ENCODE data around the gene RAP1GAP. TPM values are rescaled to one million over a fixed set of nuclear protein-coding genes. Genes with fewer than 3 reads are reported as not detected.
"Not testable (repeated sequence)": the region's sequence is repeated elsewhere in the genome, so short reads cannot be mapped to it uniquely, and the experiment has no call there.

Gene RAP1GAP
- total RNA-seq, 4 donors from 2014 or later = 14.1 to 37.4 (median 28.8) TPM

DNA sequence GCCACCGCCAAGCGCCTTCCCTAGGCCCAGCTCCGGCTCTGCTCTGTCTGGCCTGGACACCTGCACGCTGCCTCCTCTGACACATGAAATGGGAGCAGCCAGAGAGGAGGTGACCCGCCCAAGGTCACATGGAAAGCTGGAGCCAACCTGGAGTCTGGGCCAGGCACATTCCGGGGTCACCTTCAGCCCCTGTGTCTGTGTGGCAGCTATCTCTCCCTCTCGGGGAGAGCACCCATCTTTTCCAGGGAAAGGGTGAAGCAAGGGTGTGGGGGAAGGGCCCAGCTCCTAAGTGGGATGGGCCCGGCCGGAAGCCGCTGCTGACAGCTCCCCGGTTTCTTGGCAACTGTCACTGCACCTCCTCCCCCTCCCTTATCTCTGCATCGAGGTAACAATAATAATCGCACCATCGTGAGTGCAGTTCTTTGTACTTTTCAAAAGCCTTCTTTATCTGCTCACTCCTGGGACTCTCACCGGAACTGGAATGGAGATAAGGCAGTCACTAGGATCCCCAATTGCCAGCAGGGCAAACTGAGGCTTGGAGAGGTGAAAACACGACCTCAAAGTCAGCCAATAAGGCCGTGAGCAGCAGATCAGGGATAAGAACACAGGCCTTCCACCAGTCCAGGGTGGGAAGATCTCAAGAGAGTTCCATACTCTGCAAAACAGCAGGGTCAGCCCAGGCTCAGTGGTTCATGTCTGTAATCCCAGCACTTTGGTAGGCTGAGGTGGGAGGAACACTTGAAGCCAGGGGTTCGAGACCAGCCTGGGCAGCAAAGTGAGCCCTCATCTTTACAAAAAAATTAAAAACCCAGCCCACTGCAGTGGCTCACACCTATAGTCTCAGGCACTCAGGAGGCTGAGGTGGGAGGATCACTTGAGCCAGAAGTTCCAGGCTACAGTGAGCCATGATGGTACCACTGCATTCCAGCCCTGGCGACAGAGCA, 36.9 kb downstream of the RAP1GAP start:
- in situ Hi-C loops (cut with MboI; ENCODE audit: low pct_ligation_motif_present in 1 of 4, low pct_unique_long_range_greater_than_20kb in 1 of 4, low sequenced_read_pairs in 3 of 4) = no loop called here
- TF ChIP-seq EP300 (IDR thresholded peaks at IDR 0.05; ENCODE audit: low read depth) (no peak), POLR2A (IDR thresholded peaks at IDR 0.05) (no peak), POLR2AphosphoS5 (IDR thresholded peaks at IDR 0.05) (no peak)
- TF ChIP-seq, protein P1, sequence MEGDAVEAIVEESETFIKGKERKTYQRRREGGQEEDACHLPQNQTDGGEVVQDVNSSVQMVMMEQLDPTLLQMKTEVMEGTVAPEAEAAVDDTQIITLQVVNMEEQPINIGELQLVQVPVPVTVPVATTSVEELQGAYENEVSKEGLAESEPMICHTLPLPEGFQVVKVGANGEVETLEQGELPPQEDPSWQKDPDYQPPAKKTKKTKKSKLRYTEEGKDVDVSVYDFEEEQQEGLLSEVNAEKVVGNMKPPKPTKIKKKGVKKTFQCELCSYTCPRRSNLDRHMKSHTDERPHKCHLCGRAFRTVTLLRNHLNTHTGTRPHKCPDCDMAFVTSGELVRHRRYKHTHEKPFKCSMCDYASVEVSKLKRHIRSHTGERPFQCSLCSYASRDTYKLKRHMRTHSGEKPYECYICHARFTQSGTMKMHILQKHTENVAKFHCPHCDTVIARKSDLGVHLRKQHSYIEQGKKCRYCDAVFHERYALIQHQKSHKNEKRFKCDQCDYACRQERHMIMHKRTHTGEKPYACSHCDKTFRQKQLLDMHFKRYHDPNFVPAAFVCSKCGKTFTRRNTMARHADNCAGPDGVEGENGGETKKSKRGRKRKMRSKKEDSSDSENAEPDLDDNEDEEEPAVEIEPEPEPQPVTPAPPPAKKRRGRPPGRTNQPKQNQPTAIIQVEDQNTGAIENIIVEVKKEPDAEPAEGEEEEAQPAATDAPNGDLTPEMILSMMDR (IDR thresholded peaks at IDR 0.05) = no peak
- H3K27me3 ChIP-seq = peaks cover 6% of the 10 kb centered on the region
- peak; percentile 68 for DNase-seq
- intact Hi-C loops (cut with DNase I; ENCODE audit: low total_unique reads) = no loop called here
- no peaks in the 10 kb centered on the region for H3K36me3 ChIP-seq
- no peaks in the 10 kb centered on the region for H3K9me3 ChIP-seq
- no peak overlapping the region for H3K4me3 ChIP-seq
- 42% methylated on average over 19 of the region's 19 CpGs; no CpG with 5 or more reads in 1 of the 2 donors for WGBS, 2 donors (ENCODE audit: low coverage in 1 of 2)
- H3K27ac ChIP-seq = peak overlapping the region; percentile 41 to 69 (median 68)
- peaks cover 0 to 13% (median 10%) of the 10 kb centered on the region in 4 donors for H3K4me1 ChIP-seq

DNA sequence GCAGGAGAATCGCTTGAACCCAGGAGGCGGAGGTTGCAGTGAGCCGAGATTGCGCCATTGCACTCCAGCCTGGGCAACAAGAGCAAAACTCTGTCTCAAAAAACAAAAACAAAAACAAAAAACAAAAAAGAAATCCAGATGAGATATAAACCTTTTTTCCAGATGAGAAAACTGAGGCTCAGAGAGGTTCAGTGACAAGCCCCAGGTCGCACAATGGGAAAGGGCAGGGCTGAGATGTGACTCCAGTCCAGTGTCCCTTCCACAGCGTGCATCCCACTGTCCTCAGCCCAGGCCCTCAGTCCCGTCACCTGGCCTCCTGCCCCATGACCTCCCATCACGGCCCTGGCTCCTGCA, 37.6 kb downstream of the RAP1GAP start:
- peaks cover 0 to 13% (median 10%) of the 10 kb centered on the region in 4 donors for H3K4me1 ChIP-seq
- H3K27me3 ChIP-seq; H3K4me3 ChIP-seq; H3K9me3 ChIP-seq; H3K36me3 ChIP-seq; in situ Hi-C loops (cut with MboI; ENCODE audit: low pct_ligation_motif_present in 1 of 4, low pct_unique_long_range_greater_than_20kb in 1 of 4, low sequenced_read_pairs in 3 of 4); DNase-seq; intact Hi-C loops (cut with DNase I; ENCODE audit: low total_unique reads): not testable (repeated sequence)
- WGBS, 2 donors (ENCODE audit: low coverage in 1 of 2) = 85 to 90% methylated on average over 6 to 8 of the region's 8 CpGs
- H3K27ac ChIP-seq = peak overlapping the region; percentile 21 to 69 (median 54)

DNA sequence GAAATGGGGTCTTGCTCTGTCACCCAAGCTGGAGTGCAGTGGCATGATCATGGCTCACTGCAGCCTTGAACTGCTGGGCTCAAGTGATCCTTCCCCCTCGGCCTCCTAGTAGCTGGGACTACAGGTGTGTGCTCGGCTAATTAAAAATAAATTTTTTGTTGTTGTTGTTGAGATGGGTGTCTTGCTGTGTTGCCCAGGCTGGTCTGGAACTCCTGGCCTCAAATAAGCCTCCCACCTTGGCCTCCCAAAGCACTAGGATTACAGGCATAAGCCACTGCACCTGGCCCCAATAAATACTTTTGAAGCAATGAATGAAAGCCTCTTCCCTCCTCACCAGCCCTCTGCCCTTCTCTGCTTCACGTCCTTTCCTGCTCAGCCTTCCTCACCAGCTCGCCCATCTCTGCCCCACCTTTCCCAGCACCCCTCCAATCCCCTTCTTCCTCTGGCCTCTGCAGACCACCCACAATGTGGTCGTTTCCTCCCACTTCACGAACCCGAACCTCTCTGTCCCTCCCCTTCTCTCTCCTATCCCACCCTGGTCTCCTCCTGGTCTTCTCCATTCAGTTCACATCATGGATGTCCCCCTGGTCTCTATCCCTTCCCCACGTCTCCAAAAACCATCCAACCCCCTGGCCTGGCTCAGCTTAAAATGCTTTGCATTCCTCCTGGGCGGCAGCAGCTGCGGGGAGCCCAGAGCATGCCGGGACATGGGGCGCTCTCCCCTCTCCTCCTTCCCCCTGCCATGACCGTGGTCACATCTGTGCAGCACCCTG, 38.4 kb downstream of the RAP1GAP start:
- WGBS, 2 donors (ENCODE audit: low coverage in 1 of 2) = 37 to 63% methylated on average over 4 to 13 of the region's 13 CpGs
- no peak for DNase-seq
- Histone ChIP-seq H3K9me3 (no peaks in the 10 kb centered on the region), H3K4me3 (no peak overlapping the region), H3K27me3 (peaks cover 6% of the 10 kb centered on the region), H3K27ac (no peak overlapping the region), H3K36me3 (no peaks in the 10 kb centered on the region), H3K4me1 (peaks cover 0 to 13% (median 10%) of the 10 kb centered on the region in 4 donors)
- TF ChIP-seq, protein P1 (IDR thresholded peaks at IDR 0.05) = no peak
- TF ChIP-seq EP300 (IDR thresholded peaks at IDR 0.05; ENCODE audit: low read depth) = no peak
- TF ChIP-seq POLR2A (IDR thresholded peaks at IDR 0.05) = no peak
- intact Hi-C loops (cut with DNase I; ENCODE audit: low total_unique reads) = no loop called here
- in situ Hi-C loops (cut with MboI; ENCODE audit: low pct_ligation_motif_present in 1 of 4, low pct_unique_long_range_greater_than_20kb in 1 of 4, low sequenced_read_pairs in 3 of 4) = no loop called here

DNA sequence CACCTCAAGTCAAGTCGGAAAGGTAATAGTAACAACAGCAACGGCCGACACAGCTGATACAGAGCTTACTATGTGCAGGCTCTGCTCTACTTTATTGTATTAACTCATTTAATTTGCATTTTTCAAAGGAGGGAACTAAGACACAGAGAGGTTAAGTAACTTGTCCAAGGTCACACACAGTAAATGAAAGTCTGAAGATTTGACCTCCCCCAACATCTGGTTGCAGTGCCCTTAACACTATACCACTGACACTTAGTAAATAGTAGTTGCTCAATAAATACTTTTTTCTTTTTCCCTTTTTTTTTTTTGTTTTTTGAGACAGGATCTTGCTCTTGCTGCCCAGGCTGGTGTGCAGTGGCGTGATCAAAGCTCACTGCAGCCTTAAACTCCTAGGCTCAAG, 39.2 kb downstream of the RAP1GAP start:
- DNase-seq = no peak
- H3K4me1 ChIP-seq = peaks cover 0 to 13% (median 10%) of the 10 kb centered on the region in 4 donors
- no peaks in the 10 kb centered on the region for H3K9me3 ChIP-seq
- H3K27me3 ChIP-seq = peaks cover 6% of the 10 kb centered on the region
- WGBS, 2 donors (ENCODE audit: low coverage in 1 of 2) = 86 to 87% methylated on average over 3 to 4 of the region's 4 CpGs
- H3K4me3 ChIP-seq = no peak overlapping the region
- in situ Hi-C loops (cut with MboI; ENCODE audit: low pct_ligation_motif_present in 1 of 4, low pct_unique_long_range_greater_than_20kb in 1 of 4, low sequenced_read_pairs in 3 of 4) = no loop called here
- TF ChIP-seq, protein P1 (IDR thresholded peaks at IDR 0.05) = no peak
- TF ChIP-seq POLR2AphosphoS5 (IDR thresholded peaks at IDR 0.05) (no peak), EP300 (IDR thresholded peaks at IDR 0.05; ENCODE audit: low read depth) (no peak), POLR2A (IDR thresholded peaks at IDR 0.05) (no peak)
- no peak overlapping the region for H3K27ac ChIP-seq
- H3K36me3 ChIP-seq = no peaks in the 10 kb centered on the region
- intact Hi-C loops (cut with DNase I; ENCODE audit: low total_unique reads) = no loop called here

Data from transverse colon (tissue), 4 donors.